CD4-positive, alpha-beta T cell treated with Interleukin-21 for 1 hour (primary cell): Measurements from ENCODE around the gene CEP104.

Source experiments
- DNase-seq: peaks from one replicate; pipeline ENCODE4 v3.0.0-alpha.2; 2020

The CEP104 gene

DNA sequence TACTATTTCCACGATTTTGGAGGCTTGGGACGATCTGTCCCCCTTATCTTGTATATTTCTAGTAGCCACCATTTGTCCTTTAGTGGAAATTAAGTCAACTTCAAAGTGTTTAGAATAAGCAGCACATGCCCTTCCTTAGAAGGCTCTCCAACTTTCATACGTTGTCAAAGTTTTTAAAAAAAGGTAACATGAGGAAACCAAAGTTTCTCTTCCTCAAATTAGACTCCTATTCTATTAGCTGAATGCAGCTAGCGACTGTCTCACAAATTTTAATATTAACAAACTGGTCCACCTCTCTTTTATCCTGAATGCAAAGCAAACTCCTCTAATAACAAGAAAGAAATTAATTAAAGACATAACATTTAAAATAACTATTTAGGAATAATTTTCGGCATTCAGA, 36.2 kb upstream of the CEP104 start:
- DNase-seq, result no peak

DNA sequence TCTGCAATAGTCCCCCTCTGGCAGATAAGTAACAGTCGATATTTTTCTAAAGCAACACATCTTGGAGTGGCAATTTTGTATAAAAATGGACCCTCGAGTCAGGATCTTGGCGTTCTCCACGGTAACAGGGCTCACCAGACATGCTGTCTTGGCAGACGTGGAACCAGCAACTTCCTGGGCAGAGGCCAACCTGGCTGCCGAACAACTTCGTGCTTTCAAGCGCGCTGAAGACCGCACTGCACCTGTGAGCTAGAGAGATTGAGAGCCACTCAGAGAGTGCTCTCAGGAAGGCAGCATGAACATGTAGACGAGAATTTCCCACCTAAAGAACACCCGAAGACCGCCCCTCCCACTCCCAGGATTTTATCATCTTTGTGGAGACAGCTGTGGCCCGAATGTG, 35.7 kb upstream of the CEP104 start:
- DNase-seq, result no peak

DNA sequence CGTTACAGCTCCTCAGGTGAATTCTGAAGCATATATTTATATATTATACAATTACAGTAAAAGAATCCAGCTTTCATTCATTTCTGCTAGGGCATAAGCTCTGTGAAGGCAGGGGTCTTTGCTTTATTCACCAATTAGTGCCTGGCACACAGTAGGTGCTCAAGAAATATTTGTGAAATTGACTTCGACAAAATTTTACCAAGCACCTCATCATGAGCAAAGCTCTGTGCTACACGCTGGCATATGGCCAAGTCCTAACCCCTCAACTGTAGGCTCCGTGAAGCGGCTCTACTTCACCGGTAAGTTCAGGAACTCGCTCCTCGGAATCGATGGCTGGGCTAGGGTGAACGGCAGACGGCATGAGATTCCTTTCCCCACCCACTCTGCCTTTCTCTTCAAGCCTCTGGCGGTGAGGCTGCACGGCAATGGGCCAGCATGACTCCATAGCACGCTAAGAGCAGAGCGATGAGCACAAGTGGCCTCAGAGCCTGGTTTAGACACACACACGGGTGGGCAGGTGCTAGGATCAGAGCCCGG, 34.4 kb upstream of the CEP104 start:
- no peak for DNase-seq

DNA sequence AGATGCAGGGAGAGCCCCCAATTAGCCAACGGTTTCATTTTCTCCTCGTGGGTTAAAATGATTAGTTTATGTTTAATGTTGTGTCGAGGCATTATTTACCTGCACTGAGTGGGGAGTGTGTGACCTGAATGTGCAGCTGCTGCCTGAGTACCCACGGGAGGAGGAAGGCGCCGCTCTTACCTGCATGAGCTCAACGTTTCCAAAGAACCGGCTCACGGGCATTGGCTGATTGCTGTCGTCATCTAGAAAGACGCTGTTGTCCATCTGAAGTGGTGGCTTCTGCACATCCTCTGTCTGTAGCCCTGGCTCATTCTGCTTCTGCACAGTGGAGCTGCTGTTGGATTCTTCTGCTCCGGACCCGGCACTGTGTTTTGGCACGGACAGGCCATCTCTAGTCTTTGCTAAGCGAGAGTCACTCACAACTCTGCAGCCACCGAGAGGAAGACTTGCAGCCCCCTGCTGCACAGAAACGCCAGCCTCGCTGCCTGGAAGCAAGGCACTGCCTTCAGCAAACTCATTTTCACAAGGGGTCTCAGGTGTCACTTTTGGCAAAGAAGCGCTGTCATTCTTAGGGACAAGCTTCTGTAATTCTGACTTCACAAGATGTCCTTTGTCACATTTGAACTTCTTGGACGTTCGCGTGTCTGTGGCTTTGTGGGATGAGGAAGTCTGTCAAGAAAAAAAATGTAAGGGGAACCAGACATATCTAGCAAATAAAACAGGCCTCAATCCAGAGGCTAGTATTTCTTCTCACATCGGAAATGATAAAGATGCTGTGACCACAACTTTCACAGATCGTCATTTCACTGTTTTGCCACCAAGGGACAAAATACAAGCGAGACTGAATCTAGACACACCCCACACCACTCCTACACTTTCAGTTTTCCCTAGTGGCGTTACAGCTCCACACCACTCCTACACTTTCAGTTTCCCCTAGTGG, 33.6 kb upstream of the CEP104 start:
- DNase-seq, result peak; percentile 69

DNA sequence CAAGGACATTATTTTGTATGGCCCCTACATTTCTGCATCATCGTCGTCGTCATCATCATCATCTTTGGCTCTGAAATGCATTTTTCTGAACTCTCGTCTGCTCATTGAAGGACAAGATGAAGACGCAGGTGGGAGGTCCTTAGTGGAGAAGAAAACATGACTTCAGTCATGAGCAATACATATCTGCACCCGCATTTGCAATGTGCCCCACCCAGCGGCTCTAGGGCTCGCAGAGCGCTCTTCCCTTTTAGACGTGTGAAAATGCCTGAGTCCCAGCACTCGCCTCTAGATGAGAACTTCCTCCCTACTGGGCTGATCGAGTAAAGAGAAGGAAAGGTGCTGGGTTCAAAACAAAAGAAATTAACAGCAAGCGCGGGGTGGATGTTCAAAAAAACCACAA, 32.9 kb upstream of the CEP104 start:
- peak; percentile 53 for DNase-seq

DNA sequence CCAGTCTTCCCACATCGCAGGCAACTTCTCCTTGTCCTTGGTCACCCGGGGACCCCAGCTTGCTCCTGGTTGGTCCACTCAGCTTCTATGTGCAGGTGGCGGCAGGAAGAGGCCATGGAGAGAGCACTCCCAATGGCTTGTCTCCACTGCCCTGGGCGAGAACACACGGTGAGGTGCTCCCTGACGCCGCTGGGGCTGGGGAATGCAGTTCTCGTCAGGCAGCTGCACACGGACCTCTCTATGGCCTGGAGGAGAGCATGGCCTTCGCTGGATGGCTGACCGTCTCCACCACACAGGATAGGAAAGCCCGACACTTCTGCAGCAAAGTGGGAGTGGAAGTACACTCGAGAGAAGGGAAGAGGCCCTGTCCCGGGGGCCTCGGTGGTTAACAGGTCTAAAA, 31.3 kb upstream of the CEP104 start:
- no peak for DNase-seq

DNA sequence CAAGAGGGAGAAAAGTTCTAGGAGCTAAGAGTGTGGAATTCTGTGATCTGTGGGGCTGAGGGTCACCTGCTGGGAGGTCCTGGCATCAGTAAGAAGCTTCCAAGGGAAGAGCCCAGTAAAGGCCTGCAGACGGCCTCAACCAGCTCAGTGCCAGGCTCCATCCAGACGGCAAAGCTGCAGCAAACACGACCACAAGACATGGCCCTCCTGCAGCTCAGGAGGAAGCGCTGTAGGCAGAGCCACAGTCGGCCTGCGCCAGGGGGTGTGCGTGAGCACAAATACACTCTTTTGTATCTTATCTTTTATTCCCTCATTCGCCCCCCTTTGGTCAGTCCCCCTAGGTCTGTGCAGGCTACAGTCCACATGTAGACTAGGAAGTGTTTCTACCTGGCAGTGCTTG, 29.7 kb upstream of the CEP104 start:
- no peak for DNase-seq

DNA sequence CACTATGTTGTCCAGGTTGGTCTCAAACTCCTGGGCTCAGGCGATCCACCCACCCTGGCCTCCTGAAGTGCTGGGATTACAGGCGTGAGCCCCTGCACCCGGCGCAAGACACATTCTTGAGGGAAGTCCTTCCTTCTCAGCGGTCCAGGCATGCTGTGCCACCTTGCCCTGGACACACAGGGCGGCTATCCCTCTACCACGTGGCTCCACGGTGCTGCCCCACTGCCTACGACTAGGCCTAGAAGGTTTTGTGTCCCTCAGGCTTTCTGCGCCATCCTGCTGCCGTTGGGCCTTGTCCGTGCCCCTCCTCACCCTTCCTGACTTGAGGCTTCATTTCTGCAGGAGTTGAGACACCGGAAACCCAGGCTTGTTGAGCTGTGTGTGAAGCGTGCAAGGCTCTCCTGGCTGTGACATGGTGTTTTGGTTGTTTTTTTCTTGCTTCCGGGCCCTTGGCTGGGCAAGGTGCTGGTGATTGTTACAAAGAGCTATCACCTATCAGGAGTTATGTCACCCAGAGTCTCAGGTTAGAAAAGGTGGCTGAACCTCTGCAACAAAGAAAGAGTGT, 29.2 kb upstream of the CEP104 start:
- no peak for DNase-seq

DNA sequence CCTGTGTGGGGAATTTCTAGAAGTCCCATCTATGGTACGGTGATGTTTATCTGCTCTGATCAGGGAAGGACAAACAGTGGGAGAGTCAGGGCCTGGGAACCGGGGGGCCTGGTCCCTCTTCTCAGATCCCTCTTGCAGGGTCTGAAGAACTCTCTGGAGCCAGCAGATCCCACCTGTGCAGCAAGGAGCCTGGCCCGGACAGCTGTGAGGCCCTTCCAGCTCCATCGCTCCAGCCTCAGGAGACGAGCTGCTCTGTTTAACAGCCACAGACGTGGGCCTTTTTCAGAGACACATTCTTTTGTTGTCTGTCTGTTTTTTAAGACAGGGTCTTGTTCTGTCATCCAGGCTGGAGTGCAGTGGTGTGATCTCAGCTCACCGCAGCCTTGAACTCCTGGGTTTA, 28.6 kb upstream of the CEP104 start:
- no peak for DNase-seq

DNA sequence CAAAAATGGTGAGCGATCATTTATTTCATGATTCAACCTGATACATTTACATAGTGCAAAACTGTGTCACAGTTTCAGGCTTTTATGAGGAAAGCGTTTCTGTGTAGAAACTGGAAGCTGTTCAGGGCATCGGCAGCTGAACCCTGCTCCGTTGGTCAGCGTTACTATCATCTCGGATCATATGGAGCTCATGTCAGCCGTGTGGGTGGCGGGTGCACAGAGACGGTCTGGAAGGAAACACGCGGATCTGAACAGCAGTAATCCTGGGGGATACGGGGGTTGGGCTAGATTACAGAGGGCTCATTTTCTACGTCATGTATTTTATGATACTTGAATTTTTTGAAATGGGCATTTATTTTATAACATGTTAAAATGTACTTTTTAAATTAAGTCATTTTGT, 28.0 kb upstream of the CEP104 start:
- no peak for DNase-seq

DNA sequence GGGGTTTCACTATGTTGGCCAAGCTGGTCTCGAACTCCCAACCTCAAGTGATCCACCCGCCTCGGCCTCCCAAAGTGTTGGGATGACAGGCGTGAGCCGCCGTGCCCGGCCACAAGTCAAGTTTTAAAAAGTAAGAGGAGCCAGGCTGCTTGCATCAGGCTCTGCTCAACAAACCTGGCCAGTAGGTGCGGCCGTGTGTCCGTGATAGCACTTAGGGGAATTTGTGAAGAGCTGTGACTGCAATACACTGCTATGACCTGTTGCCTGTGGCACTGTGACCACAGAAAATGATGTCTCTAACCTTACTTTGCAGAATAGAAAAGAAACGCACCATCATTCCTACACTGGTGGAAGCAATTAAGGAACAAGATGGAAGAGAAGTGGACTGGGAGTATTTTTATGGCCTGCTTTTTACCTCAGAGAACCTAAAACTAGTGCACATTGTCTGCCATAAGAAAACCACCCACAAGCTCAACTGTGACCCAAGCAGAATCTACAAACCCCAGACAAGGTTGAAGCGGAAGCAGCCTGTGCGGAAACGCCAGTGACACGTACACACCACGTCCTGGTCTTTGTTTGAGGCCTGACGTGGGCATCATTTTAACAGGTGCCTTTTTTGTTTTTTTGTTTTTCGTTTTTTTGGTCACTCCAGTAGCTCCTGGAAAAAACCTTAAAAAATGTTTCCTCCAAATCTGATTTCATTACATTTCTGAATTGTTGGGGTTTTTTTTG, 26.3 kb upstream of the CEP104 start:
- peak; percentile 60 for DNase-seq

DNA sequence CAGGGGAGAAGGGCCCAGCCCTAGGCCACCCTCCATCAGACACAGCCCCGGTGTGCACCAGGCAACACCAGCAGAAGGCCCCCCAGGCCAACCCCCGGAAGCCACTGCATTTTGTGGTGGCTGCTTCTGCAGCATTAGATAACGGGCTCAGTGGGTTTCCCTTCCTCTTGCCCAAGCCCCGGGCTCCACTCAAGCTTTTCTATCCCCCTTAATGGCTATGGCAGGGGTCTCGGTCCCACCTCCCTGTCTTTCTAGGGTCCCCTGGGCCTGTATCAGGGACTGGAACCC, 24.1 kb upstream of the CEP104 start:
- no peak for DNase-seq

DNA sequence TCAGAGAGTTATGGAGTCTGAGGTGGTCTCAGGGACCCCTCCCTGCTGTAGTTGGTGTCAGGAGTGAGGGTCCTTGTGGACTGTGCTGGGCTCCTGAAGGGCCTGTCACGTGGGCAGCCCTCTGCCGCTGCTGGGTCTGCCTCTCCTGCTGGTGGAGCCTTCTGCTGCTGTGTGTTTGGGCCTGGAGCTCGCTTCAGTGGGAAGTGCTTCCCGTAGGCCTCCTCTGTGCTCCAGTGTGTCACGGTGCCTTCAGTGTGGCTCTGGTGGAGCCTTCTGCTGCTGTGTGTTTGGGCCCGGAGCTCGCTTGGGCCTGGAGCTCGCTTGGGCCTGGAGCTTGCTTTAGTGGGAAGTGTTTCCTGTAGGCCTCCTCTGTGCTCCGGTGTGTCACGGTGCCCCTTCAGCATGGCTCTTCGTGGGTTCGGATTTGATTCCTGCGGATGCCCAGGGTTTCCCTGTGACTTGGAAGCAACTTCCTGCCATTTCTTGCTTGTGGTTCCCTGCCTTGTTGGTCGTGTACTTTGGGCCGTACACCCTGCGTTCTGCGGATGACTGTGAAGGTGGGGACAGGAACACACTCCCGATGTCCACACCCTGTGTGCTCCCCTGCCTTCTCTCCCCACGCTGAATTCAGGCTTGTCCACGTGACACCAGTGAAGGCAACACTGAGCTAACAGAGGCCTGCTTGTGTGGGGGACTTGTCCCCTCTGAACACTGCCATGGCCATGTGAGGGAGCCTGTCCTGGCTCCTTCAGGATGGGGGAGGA, 23.6 kb upstream of the CEP104 start:
- DNase-seq, result no peak

DNA sequence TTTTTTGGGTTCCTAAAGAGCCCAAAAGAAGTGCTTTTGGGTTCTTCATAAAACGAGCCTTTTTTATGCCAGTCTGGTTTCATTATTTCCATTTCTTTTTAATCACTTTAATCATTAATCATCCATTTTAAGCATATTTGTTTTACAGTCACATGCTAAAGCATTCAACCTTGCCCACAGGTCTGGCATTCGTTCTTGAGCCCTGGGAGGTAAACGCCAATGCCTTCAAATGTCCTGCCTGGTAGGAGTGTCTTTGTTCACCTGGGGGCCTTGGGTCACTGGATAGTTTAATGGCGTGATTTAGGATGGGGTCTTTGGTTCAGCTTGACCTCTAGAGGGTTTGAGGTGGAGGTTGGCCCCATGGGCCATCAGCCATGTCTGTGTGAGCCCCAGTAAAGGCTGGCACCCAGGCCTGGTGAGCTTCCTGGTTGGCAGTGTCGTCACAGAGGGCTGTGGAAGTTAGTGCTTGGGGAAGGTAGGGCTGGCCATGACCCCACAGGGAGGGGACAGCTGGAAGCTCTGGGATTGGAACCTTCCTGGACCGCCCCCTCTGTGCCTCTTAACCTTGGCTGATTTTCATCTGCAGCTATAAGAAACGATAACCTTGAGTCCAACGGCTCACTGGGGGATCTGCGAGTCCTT, 22.9 kb upstream of the CEP104 start:
- DNase-seq, result no peak

DNA sequence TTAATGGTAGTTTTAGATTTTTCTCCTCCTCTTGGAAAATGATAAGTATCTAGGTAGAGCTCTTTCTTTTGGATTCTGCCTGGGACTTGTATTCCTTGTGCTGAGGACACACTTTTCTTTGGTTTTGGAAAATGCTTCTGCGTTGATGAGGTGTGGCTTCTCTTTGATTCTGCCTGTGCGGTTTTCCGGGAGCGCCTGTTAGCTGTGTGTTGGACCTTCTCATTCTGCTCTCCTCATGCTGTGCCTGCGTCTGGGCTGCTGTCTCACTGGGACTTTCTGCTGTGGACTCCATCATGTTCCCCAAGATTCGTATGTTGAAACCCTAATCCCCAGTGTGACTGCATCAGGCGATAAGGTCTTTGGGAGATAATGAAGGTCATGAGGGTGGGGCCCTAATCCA, 22.1 kb upstream of the CEP104 start:
- no peak for DNase-seq

DNA sequence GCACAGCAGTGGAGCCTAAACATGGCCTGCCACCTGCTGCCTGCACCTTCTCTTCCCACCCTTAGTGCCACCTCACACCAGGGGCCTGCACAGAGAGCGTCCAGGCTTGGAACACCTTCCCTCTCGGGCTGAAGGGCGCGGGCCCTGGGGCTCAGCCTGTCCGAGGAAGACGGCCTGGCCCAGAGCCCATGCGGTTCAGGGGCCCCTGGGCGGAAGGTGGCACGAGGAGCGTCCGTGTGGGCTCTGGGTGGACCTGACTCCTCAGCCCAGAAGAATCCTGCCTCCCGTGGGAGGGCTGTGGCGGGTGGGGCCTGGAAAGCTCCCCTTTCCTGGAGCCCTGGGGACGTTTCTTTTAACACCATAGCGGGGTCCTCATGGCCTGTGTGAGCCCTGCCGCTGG, 19.7 kb upstream of the CEP104 start:
- DNase-seq, result no peak

DNA sequence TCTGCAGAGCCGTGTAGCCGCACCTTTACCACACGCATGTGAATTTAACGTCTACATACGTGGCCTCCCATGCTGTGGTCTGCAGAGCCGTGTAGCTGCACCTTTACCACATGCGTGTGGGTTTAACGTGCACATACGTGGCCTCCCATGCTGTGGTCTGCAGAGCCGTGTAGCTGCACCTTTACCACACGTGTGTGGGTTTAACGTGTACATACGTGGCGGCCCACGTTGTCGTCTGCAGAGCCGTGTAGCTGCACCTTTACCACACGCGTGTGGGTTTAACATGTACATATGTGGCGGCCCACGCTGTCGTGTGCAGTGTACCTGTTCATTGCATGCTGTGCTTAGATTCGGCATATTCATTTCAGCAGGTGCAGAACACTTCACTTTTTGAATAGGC, 17.7 kb upstream of the CEP104 start:
- no peak for DNase-seq

DNA sequence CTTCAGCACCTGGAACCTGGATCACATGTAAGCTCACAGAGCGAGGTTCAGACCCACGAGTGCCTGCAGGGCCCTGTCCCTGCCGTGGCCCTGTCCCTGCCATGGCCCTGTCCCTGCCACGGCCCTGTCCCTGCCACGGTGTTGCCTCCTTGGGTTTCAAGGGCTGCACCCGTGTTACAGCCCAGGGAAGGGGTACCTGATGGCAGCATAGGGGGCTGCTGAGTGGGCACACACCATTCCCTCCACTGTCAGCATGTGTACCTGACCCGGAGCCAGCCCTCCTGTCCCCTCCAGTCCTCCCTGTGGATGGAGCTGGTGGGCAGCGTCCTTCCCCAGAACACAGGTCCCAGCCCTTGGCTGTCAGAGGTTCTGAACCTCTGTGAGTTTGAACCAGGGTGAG, 15.5 kb upstream of the CEP104 start:
- DNase-seq, result no peak

DNA sequence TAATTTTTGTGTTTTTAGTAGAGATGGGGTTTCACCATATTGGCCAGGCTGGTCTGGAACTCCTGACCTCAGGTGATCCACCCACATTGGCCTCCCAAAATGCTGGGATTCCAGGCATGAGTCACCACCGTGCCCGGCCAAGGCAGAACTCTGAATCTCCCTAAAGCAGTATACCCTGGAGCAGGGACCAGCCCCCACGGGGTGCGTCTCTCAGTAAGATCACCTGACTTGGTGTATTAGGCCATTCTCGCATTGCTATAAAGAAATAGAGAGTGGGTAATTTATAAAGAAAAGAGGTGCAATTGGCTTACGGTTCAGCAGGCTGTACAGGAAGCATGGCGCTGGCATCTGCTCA, 14.4 kb upstream of the CEP104 start:
- DNase-seq, result no peak

DNA sequence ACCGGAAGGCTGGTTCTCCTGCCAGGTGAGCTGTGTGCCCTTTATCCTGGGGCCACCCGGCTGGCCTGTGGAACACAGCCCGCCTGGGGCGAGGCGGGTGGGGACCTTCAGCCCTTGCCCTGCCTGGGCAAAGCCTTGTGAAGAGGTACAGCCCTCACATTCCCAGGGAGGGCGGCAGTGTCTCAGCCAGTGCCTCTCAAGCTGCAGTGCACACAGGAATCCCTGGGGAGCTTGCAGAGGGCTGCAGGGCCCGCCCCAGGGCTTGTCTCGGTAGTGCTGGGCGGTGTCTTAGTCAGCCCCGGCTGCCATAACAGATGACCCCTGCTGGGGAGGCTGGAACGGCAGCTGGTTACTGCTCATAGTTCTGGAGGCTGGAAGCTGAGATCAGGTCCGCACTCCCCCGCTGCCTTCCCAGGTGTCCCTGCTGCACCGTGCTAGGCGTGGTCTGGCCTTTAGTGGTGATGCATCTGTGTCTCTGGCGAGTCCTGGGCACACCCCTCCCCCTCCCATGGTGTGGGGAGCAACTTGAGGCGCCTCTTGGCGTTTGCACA, 12.8 kb upstream of the CEP104 start:
- no peak for DNase-seq

DNA sequence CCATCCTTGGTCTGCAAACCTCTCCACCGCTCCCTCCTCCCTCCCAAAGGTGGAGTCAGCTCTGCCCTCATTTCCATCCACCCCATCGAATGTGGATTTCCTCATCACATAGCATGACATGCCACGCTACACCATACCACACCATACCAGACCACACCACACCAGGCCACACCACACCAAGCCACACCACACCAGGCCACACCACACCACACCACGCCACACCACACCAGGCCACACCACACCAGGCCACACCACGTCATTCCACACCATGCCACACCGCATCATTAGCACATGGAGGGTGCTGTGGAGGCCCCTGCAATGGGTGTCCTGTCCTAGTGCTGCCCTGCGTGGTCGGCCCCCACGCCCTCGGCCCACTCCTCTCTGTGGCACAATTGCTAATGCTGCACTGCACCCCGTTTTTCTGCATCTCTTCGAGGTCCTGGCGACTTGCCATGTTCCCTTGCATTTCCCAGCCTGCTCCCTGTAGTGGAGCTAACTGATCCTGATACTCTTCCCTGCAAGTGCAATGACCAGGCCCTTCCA, 11.5 kb upstream of the CEP104 start:
- no peak for DNase-seq

DNA sequence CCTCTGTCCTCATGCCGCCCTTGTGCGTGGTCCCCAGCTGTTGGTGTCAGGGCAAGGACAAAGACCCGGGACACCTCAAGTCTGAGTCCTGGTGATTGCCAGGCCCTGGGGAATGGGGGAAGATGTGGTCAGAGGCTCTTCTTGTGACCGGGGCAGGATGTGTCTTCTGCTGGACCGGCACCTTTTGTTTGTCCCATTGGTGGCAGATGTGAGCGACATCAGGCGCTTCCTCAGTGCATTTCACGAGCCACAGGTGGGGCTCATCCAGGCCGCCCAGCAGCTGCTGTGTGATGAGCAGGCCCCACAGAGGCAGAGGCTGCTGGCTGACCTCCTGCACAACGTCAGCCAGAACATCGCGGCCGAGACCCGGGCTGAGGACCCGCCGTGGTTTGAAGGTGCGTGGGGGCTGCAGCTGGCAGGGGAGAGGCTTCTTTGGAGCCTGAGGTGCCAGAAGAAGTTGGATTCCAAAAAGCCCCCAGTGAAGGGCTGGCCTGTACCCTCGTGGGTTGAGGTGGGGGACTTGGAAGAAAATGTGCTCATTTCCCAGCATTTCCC, 8.7 kb upstream of the CEP104 start:
- no peak for DNase-seq
